CD14-positive monocyte (primary cell): ENCODE measurements around the gene A4GNT. TPM values are rescaled to one million over a fixed set of nuclear protein-coding genes. Genes with fewer than 3 reads are reported as not detected.

Source experiments
- DNase-seq, 3 donors: peaks; one replicate each; pipeline ENCODE4 v3.0.0-alpha.2; 2011 to 2022
- H2AFZ ChIP-seq: 2 replicates; pipeline ENCODE4 v1.6.0; 2012; ENCODE audit warnings: mild to moderate bottlenecking, low read depth, low read length, inconsistent platforms; ENCODE audit not compliant: insufficient read depth, poor library complexity, severe bottlenecking
- H3K27ac ChIP-seq, 2 donors: 1 replicate in 1 of 2; 2 replicates in 1 of 2; pipeline ENCODE4 v1.5.1; 2012 to 2013; ENCODE audit warnings: low read length in 2 of 2, control low read depth in 1 of 2, inconsistent platforms in 1 of 2, low read depth in 1 of 2, mild to moderate bottlenecking in 1 of 2
- H3K27me3 ChIP-seq, 2 donors: one replicate each; pipeline versions ENCODE4 v1.6.0 to v1.6.1; 2011 to 2013; ENCODE audit warnings: low read length in 2 of 2; ENCODE audit not compliant: control insufficient read depth in 2 of 2, insufficient read depth in 2 of 2
- H3K36me3 ChIP-seq, 2 donors: replicated peaks in 1 of 2; 1 replicate in 1 of 2; 2 replicates in 1 of 2; pipeline versions ENCODE4 v1.5.1 to v1.6.1; 2012 to 2013; ENCODE audit warnings: low read length in 2 of 2, control low read depth in 1 of 2, inconsistent platforms in 1 of 2, mild to moderate bottlenecking in 1 of 2; ENCODE audit not compliant: insufficient read depth in 2 of 2, control insufficient read depth in 1 of 2
- H3K4me1 ChIP-seq, 2 donors: 1 replicate in 1 of 2; 2 replicates in 1 of 2; pipeline versions ENCODE4 v1.5.1 to v1.6.1; 2012 to 2013; ENCODE audit warnings: low read length in 2 of 2, control low read depth in 1 of 2, inconsistent platforms in 1 of 2, mild to moderate bottlenecking in 1 of 2, moderate library complexity in 1 of 2; ENCODE audit not compliant: insufficient read depth in 2 of 2, control insufficient read depth in 1 of 2
- H3K4me2 ChIP-seq: replicated peaks from 2 replicates; pipeline ENCODE3; 2012; ENCODE audit warnings: low read length, moderate library complexity, mild to moderate bottlenecking; ENCODE audit not compliant: poor library complexity, severe bottlenecking; ENCODE audit errors: extremely low read depth
- H3K4me3 ChIP-seq, 3 experiments: fragments of 200-600 bp in 1 of 3; sonication (generic) in 1 of 3; replicated peaks in 1 of 3; 1 replicate in 2 of 3; 2 replicates in 1 of 3; pipeline ENCODE4 v1.5.1; 2011 to 2013; ENCODE audit warnings: low read length in 3 of 3, mild to moderate bottlenecking in 3 of 3, control low read depth in 2 of 3, low read depth in 2 of 3, inconsistent platforms in 1 of 3, moderate library complexity in 1 of 3
- H3K79me2 ChIP-seq: 2 replicates; pipeline ENCODE4 v1.6.0; 2012; ENCODE audit warnings: mild to moderate bottlenecking, control low read depth, inconsistent platforms, low read length, moderate library complexity; ENCODE audit not compliant: insufficient read depth
- H3K9ac ChIP-seq: 2 replicates; pipeline ENCODE4 v1.6.0; 2017; ENCODE audit warnings: low read length, mild to moderate bottlenecking; ENCODE audit not compliant: insufficient read depth, poor library complexity, severe bottlenecking
- H3K9me3 ChIP-seq, 2 donors: replicated peaks in 1 of 2; 1 replicate in 1 of 2; 2 replicates in 1 of 2; pipeline versions ENCODE4 v1.5.1 to v1.6.1; 2012 to 2013; ENCODE audit warnings: low read length in 2 of 2, control low read depth in 1 of 2; ENCODE audit not compliant: control insufficient read depth in 1 of 2, insufficient read depth in 1 of 2
- H4K20me1 ChIP-seq: 2 replicates; pipeline ENCODE4 v1.6.0; 2012; ENCODE audit warnings: mild to moderate bottlenecking, low read length, control low read depth, moderate library complexity; ENCODE audit not compliant: insufficient read depth
- H3K27ac Mint-ChIP-seq, 7 donors: one replicate each; pipeline ENCODE4 v1.8.0; 2020; ENCODE audit warnings: mild to moderate bottlenecking in 7 of 7, mixed read lengths in 7 of 7, moderate library complexity in 6 of 7, inconsistent platforms in 2 of 7
- H3K27me3 Mint-ChIP-seq, 3 donors: one replicate each; pipeline ENCODE4 v1.8.0; 2021 to 2022; ENCODE audit warnings: low read depth in 3 of 3, mild to moderate bottlenecking in 3 of 3, mixed read lengths in 3 of 3, moderate library complexity in 3 of 3, inconsistent platforms in 1 of 3
- H3K36me3 Mint-ChIP-seq, 2 donors: one replicate each; pipeline ENCODE4 v1.8.0; 2020; ENCODE audit warnings: mixed read lengths in 2 of 2, inconsistent platforms in 1 of 2, mild to moderate bottlenecking in 1 of 2
- H3K4me1 Mint-ChIP-seq: one replicate; pipeline ENCODE4 v1.8.0; 2020; ENCODE audit warnings: mild to moderate bottlenecking, mixed read lengths
- H3K4me3 Mint-ChIP-seq, 2 donors: one replicate each; pipeline ENCODE4 v1.8.0; 2020; ENCODE audit warnings: mild to moderate bottlenecking in 2 of 2, mixed read lengths in 2 of 2, moderate library complexity in 1 of 2
- H3K9me3 Mint-ChIP-seq, 7 donors: one replicate each; pipeline ENCODE4 v1.8.0; 2020 to 2022; ENCODE audit warnings: mixed read lengths in 7 of 7, mild to moderate bottlenecking in 6 of 7, moderate library complexity in 6 of 7, inconsistent platforms in 2 of 7
- CTCF ChIP-seq: fragments of 200-600 bp; IDR thresholded peaks from one replicate; pipeline ENCODE4 v1.8.0; 2022; ENCODE audit warnings: antibody characterized with exemption, mild to moderate bottlenecking
- WGBS: methylation state at CpG from one replicate; pipeline ENCODE4 v1.1.5; 2013; ENCODE audit warnings: missing lambda C conversion rate; ENCODE audit not compliant: insufficient coverage; 5-methylcytosine and 5-hydroxymethylcytosine counted together
- intact Hi-C, 2 donors: fragments of 100-400 bp; cut with micrococcal nuclease; formaldehyde crosslinking; loops; one replicate each; pipeline versions ENCODE4 v1.15.0 to v1.15.1; 2023
- polyA plus RNA-seq, 3 donors: library from polyadenylated mRNA; depleted of rRNA in 1 of 3; unstranded in 2 of 3; stranded (reverse) in 1 of 3; fragments of 300-500 nt in 2 of 3; fragments of >200 nt in 1 of 3; fragmentation: Illumina TruSeq in 2 of 3; gene quantifications; 1 replicate in 2 of 3; 2 replicates in 1 of 3; pipeline ENCODE4 v1.2.3, GENCODE V29; 2012 to 2021

The A4GNT gene
- polyA plus RNA-seq, 3 donors: not detected

- no peak for DNase-seq
- intact Hi-C loops: no loop called here
Measured at GRCh38 chr3:138157743-138158142, 25.6 kb upstream of the A4GNT start.

GRCh38 chr3:138154534-138154933, 22.3 kb upstream of the A4GNT start:
- Histone ChIP-seq H3K4me1 (no peaks in the 10 kb centered on the region), H3K36me3 (no peaks in the 10 kb centered on the region), H3K27ac (no peak overlapping the region), H2AFZ (no peak overlapping the region), H3K4me3 (no peak overlapping the region), H3K79me2 (no peaks in the 10 kb centered on the region), H4K20me1 (no peaks in the 10 kb centered on the region), H3K27me3 (no peaks in the 10 kb centered on the region), H3K9ac (no peak overlapping the region), H3K4me2 (no peak overlapping the region), H3K9me3 (peaks cover 0 to 4% of the 10 kb centered on the region in 2 donors)
- intact Hi-C loops: no loop called here
- Mint-ChIP-seq H3K27ac (no peak overlapping the region), H3K4me3 (no peak overlapping the region), H3K9me3 (peaks cover 7 to 21% (median 14%) of the 10 kb centered on the region in 7 donors), H3K36me3 (no peaks in the 10 kb centered on the region), H3K4me1 (peaks cover 1% of the 10 kb centered on the region), H3K27me3 (peaks cover 0 to 5% (median 2%) of the 10 kb centered on the region in 3 donors)
- DNase-seq: no peak
- TF ChIP-seq CTCF: no peak

More at GRCh38 chr3:138157743-138158142, 25.6 kb upstream of the A4GNT start:
- no peak overlapping the region for H3K4me2 ChIP-seq
- no peaks in the 10 kb centered on the region for H3K27me3 ChIP-seq
- peaks cover 17 to 27% of the 10 kb centered on the region in 2 donors for H3K36me3 ChIP-seq
- WGBS: no CpG with 5 or more reads among the region's 4 CpGs
- H3K27ac ChIP-seq: no peak overlapping the region
- H3K79me2 ChIP-seq: no peaks in the 10 kb centered on the region
- H3K4me3 ChIP-seq: no peak overlapping the region
- Mint-ChIP-seq H3K27ac (no peak overlapping the region), H3K36me3 (peaks cover 22 to 31% of the 10 kb centered on the region in 2 donors), H3K4me3 (peak overlapping the region in 1 of 2 donors; percentile 4), H3K4me1 (peaks cover 1% of the 10 kb centered on the region), H3K27me3 (peaks cover 0 to 4% (median 2%) of the 10 kb centered on the region in 3 donors), H3K9me3 (peaks cover 7 to 23% (median 14%) of the 10 kb centered on the region in 7 donors)
- no peak for TF ChIP-seq CTCF
- peaks cover 0 to 4% of the 10 kb centered on the region in 2 donors for H3K9me3 ChIP-seq
- H3K9ac ChIP-seq: no peak overlapping the region
- no peak overlapping the region for H2AFZ ChIP-seq
- H4K20me1 ChIP-seq: no peaks in the 10 kb centered on the region
- H3K4me1 ChIP-seq: no peaks in the 10 kb centered on the region
